IPS-NIHi7 (cell line): ENCODE data around the gene ADRM1.

Source experiments
- DNase-seq: peaks from one replicate; pipeline ENCODE4 v3.0.0; 2012; ENCODE audit warnings: mixed read lengths; ENCODE audit errors: extremely low spot score

ADRM1 gene

GRCh38 chr20:62337558-62338293, 34.9 kb downstream of the ADRM1 start:
- DNase-seq = no peak

- DNase-seq = no peak
Observed at GRCh38 chr20:62338294-62338620, 35.5 kb downstream of the ADRM1 start.

GRCh38 chr20:62339647-62340062, 36.9 kb downstream of the ADRM1 start:
- DNase-seq = no peak

DNA sequence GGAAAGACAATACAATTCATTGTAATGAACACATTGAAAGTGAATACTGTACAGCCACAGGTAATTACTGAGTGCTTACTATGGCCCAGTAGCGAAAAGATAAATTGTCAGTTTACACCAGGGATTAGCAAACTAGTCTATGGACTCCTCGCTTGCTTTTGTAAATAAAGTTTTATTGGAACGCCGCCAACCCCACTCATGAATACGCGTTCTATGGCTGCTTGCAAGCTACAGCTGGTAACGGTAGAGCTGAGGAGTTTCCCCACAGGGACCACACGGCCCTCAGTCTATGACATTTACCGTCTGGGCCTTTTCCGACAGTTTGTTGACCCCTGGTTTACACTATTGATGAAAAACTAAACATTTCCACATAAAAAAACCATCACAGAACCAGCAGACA, 40.1 kb downstream of the ADRM1 start:
- DNase-seq = no peak

DNA sequence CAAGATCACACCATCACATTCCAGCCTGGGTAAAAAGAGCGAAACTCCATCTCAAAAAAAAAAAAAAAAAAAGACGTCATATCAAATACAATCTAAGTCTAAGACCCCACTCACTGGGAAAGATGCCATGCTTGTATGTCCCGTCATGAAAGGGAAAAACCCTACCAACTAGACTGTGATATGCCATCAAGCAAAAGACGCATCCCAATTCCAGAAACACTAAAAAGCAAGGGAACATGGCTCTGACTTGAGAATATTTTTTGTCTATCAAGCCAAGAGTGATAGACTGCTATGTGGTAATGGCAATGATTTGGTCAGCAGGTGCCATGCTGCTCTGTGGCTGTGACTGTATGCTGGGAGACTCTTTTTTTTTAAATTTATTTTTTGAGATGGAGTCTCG, 41.3 kb downstream of the ADRM1 start:
- DNase-seq = no peak

DNA sequence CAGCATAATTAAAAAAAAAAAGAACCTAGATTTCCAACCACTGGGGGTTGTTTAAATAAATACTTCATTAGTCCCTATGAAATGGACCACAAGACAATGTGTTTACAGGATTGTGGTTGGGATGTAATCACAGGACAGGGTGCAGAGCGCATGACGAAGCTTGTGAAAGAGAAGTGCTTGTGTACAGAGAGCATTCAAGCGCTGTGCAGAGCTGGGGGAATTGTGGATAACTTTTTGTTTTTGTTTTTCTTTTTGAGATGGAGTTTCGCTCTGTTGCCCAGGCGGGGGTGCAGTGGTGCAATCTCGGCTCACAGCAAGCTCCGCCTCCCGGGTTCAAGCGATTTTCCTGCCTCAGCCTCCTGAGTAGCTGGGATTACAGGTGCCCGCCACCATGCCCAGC, 42.0 kb downstream of the ADRM1 start:
- DNase-seq = no peak

DNA sequence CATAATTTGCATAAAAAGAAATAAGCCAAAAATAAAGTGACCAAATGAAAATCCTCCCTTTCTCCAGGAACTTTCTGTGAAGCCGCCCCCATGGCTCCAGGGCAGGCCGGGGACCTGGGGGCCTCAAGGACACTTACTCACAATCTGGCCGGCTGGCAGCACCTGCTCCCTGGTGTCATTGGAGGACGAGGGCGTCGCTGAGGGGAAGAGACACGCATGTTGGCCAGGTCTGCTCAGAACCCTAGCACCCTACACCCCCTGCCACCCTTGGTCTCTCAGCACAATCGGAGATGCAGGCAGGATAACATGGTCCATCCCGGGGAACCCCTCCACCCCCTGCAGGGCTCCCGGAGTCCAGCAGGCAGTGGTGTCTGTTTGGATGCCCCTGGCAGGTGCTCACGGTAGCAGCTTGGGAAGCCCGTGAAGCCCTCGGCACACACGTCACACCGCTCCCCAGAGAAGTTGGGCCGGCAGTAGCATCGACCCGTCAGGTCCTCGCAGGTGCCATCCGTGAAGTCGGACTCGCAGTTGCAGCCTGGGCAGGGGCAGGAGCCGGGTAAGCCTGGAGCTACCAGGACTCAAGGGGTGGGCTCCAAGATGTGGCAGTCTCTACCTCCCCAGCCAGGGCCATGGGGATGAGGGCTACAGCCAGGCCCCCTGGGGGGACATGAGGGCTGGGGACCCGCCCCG, 43.0 kb downstream of the ADRM1 start:
- no peak for DNase-seq

DNA sequence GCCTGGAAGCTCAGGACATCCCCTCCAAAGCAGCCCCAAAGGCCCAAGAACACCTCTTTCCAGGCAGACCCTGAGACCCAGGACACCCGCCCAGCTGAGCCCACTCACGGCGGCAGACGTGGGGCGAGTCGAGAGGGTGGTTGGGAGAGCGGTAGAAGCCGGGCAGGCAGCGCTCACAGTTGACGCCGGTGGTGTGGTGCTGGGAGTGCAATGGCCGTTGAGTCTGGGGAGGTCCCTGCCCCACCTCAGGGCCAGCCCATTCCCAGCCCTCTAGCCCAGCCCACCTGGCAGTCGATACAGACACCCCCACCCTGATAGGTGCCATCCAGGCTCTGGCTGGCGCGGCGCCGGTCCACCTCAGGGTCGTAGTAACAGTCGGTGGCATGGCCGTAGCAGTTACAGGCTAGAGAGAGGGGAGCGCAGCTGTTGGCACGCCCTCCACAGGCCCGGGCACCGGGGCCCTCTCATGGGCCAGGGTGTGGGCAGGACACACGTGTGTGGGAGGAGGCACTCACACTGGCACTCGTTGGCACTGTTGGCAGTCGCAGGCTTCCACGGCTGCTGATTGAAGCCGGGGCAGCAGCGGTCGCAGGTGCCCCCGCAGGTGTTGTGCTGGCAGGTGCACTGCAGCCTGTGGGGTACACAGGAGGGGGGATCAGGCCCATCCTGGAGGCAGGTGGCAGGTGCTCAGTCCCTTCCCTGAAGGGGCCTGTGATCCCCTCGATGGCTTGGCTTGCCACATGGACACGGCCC, 43.8 kb downstream of the ADRM1 start:
- no peak for DNase-seq

DNA sequence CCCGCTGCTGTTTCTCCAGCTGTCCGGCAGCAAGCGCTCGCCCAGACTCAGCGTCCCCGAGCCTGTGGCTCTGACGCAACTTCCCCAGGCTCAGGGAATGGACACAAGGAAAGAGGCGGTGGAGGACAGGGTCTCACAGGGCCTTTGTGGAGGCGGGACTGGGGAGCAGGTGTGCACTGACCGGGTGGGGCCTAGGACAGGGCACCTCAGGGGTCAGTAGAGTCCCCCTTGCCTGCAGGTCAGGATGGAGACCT, 44.3 kb downstream of the ADRM1 start:
- DNase-seq = no peak

DNA sequence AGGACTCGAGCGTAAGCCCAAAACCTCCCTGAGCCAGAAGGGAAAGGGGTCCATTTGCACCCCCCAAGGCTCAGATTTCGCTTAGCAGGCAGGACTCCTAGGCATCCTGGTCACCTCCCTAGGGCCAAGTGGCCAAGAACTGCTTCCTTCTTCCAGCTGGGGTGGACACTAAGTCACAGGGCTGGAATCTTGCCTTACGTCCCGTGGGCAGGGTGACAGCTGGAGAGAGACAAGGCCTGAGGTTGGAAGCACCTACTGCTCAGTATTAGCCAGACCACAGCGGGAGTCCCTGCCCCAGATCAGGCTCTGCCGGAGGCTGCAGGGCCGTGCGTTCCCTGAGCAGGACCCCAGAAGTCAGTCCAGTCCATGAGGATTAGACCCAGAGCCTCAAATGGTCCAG, 44.6 kb downstream of the ADRM1 start:
- no peak for DNase-seq

GRCh38 chr20:62348604-62349003, 45.8 kb downstream of the ADRM1 start:
- no peak for DNase-seq

- DNase-seq = no peak
Observed at GRCh38 chr20:62349556-62350097, 46.8 kb downstream of the ADRM1 start.

DNA sequence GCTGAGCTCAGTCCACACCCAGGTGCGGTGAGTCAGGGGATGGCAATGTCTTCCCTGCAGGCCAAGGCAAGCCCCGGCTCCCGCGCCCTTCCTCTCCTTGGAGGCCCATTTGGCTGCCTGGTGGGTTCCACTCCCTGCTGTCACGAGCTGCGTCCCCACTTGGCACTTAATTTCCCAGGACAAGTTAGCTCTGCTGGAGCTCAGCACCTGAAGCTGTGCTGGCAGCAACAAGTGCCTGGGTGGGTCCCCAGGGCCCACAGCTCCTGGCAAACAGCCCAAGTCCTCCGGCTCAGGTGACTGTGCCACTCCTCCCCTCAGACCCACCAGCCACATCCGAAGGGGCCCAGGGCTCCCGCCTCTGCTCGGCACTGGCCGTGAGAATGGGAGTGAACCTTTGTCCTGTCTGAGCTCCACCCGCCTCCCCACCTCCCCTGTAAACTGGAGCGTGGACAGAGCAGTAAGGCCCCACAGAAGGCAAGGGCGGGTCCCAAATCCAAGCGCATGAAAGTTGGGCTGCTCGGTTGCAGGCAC, 47.4 kb downstream of the ADRM1 start:
- no peak for DNase-seq

- DNase-seq = no peak
Observed at GRCh38 chr20:62350629-62351422, 48.0 kb downstream of the ADRM1 start.

- no peak for DNase-seq
Observed at GRCh38 chr20:62351469-62352401, 48.9 kb downstream of the ADRM1 start.

GRCh38 chr20:62352402-62353288, 49.8 kb downstream of the ADRM1 start:
- no peak for DNase-seq

DNA sequence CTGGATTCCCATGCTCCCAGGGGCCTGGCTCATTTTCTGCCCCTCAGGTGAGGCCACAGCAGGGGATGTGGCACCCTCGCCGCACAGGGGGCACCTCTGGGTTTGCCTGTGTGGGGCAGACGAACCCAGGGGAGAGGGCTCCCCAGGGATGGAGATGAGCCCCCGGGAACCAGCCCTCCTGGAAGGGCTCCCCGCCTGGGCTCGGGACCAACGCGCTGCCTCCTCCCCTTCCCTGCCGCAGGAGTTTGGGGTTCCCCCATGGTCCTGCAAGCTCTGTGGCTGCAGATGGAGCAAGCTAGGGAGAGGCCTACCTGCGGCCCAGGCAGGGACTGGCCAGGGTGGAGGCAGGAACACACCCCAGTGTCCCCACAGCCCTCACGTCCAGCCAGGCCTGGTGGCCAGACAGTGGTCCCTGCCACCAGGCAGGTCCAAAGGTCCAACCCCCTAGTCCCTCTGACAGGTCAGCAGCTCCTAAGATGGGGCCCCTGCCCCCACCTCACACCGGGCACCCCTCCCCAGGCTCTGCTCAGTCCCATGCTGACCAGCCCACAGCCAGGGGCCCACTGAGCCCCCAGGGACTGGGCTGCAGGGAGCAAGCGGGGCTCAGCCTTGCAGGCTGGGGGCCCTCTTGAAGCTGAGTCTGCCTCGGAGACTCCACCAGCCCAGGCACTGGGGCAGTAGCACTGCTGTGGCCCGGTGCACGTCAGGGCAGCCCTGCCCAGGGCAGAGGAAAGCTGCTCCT, 50.7 kb downstream of the ADRM1 start:
- DNase-seq = no peak

- no peak for DNase-seq
Observed at GRCh38 chr20:62354031-62354808, 51.4 kb downstream of the ADRM1 start.
